Erythroblast (primary cell): ENCODE results near the gene LYZL6.
"Not testable (repeated sequence)": the region's sequence is repeated elsewhere in the genome, so short reads cannot be mapped to it uniquely, and the experiment has no call there.

Experiments used
- GATA1 ChIP-seq: IDR thresholded peaks from 2 replicates; pipeline ENCODE4 v1.6.1; 2011; ENCODE audit warnings: low read depth, mild to moderate bottlenecking, control low read depth, low read length, moderate library complexity
- POLR2A ChIP-seq: IDR thresholded peaks from 2 replicates; pipeline ENCODE4 v1.6.1; 2011; ENCODE audit warnings: mild to moderate bottlenecking, low read length

DNA sequence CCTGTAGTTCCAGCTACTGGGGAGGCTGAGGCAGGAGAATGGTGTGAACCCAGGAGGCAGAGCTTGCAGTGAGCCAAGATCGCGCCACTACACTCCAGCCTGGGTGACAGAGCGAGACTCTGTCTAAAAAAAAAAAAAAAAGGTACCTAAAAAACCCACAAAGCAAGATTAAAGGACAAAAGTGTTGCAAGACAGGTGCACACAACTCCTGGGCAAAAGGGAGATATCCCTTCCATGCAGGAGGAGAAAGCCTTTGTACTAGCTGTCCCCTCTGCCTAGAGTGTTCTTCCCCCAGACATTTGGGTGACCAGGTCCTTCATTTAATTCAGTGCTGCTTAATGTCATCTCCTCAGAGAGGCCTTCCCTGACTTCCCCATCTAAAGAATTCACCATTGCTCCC lies 5.0 kb downstream of the LYZL6 start:
- TF ChIP-seq POLR2A, GATA1: not testable (repeated sequence)
